ENCODE data around the gene HSF4.
"Not testable (repeated sequence)": the region's sequence is repeated elsewhere in the genome, so short reads cannot be mapped to it uniquely, and the experiment has no call there.

Gene HSF4, protein sequence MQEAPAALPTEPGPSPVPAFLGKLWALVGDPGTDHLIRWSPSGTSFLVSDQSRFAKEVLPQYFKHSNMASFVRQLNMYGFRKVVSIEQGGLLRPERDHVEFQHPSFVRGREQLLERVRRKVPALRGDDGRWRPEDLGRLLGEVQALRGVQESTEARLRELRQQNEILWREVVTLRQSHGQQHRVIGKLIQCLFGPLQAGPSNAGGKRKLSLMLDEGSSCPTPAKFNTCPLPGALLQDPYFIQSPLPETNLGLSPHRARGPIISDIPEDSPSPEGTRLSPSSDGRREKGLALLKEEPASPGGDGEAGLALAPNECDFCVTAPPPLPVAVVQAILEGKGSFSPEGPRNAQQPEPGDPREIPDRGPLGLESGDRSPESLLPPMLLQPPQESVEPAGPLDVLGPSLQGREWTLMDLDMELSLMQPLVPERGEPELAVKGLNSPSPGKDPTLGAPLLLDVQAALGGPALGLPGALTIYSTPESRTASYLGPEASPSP

DNA sequence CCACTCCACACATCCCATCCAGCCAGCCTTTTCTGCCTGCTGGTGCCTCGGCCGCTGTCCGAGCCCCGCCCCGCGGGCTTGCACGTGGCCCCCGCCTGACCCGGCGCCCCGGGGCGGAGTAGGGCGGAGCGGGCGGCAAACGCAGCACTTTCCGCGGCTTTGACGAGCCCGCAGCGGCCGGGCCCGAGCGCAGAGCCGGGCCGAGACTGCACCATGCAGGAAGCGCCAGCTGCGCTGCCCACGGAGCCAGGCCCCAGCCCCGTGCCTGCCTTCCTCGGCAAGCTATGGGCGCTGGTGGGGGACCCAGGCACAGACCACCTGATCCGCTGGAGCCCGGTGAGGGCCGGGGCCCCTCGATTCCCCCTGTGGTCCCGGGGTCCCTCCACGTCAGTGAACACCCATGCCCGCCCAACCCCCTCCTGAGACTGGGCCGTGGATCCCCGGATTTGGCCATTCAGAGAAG lies at the start of gene HSF4:
HSF4 (plus strand) TSS at position 147 of the 463 bp plus-strand sequence; CDS start at position 214, 67 bp downstream.
- no peak for DNase-seq (ENCODE audit: extremely low read depth in 1 of 2, low read depth in 1 of 2)

DNA sequence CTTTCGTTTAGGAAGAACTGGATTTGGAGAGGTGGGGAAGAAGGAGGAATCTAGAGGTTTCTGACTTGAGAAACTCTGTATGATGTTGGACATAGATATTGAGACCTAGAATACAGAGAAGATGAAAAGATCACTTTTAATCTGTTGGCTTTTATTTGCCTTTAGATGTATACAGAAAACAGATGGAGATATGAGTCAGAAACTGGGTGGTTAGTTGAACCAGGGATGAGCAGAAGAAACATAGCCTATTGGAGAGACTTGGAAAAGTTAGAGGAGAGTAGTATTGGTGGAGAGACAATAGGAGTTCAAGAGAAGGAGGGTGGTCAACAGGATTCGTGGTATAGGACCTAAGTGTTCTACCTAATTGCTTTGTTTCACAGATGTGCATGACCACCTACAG lies 49.8 kb upstream of the HSF4 start:
- no peak for DNase-seq (ENCODE audit: extremely low read depth in 1 of 2, low read depth in 1 of 2)

DNA sequence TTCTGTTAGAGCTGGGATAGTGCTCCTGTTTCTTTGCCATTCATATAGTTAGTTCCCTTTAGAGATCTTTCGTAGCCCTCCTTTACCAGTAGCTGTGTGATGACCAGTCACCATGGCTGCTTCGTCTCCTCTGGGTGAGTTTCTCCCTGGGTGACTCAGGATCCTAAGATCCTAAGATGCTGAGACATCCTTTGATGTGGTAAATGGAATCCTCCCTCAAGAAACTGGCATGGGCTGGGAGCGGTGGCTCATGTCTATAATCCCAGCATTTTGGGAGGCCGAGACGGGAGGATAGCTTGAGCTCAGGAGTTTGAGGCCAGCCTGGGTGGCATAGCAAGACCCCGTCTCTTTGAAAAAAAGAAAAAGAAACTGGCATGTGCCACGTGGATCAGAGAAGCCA lies 48.9 kb upstream of the HSF4 start:
- DNase-seq (ENCODE audit: extremely low read depth in 1 of 2, low read depth in 1 of 2): no peak

DNA sequence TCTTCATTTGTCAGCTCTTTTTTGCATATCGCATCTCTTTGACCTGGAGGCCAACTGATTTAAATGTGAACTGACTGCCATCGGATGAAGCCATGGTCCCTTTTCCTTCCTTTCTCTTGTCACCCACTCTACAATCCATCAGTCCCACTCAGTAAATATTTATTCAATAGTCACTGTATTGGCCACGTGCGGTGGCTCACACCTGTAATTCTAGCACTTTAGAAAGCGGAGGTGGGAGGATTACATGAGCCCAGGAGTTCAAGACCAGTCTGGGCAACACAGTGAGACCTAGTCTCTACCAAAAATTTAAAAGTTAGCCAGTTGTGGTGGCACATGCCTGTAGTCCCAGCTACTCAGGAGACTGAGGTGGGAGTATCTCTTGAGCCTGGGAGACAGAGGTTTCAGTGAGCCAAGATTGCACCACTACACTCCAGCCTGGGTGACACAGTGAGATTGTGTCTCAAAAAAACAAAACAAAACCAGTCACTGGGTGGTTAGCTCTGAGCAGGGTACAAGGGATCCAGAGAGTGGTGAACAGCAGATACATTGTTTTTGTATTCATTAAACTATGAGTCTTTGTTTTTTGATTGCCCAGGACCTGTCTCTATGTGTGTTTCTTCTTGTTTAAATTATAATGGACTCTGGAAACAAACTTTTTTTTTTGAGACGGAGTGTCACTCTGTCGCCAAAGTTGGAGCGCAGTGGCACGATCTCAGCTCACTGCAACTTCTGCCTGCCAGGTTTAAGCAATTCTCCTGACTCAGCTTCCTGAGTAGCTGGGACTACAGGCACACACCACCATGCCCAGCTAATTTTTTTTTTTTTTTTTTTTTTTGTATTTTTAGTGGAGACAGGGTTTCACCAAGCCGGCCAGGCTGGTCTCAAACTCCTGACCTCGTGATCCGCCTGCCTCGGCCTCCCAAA lies 47.9 kb upstream of the HSF4 start:
- no peak for DNase-seq (ENCODE audit: extremely low read depth in 1 of 2, low read depth in 1 of 2)

DNA sequence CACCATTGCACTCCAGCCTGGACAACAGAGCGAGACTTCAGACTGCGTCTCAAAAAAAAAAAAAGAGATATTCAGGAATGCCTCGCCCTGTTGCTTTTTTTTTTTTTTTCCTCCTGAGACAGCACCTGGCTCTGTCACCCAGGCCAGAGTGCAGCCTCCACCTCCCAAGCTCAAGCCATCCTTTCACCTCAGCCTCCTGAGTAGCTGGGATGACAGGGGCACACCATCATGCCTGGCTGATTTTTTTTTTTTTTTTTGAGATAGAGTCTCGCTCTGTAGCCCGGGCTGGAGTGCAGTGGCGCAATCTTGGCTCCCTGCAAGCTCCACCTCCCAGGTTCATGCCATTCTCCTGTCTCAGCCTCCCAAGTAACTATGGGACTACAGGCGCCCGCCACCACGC lies 46.8 kb upstream of the HSF4 start:
- DNase-seq (ENCODE audit: extremely low read depth in 1 of 2, low read depth in 1 of 2): no peak

DNA sequence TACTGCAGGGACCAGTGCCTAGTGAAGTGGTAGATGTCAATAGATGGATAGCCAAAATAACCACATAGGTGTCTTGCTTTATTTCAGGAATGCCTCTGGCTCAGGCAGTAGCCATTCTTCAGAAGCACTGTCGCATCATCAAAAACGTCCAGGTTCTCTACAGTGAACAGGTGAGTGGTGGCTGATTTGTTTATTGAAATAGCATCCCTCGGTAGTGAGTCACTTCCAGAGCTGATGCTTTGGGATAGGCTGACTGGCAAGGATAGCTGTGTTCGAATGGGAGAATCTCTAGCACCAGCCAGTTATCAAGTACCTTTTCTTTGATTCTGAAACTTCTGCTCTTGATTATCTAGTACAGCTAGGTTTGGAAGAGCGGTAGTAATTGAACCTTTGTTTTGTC lies 44.5 kb upstream of the HSF4 start:
- no peak for DNase-seq (ENCODE audit: extremely low read depth in 1 of 2, low read depth in 1 of 2)

DNA sequence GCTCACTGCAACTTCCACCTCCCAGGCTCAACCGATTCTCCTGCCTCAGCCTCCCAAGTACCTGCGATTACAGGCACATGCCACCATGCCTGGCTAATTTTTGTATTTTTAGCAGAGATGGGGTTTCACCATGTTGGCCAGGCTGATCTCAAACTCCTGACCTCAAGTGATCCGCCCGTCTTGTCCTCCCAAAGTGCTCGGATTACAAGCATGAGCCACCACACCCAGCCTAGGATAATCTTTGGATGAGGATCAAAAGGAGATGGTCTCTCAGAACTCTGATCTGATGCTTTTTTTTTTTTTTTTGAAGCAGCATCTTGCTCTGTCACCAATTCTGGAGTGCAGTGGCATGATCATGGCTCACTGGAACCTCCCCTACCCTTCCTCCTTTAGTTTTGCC lies 41.7 kb upstream of the HSF4 start:
- not testable (repeated sequence) for DNase-seq (ENCODE audit: extremely low read depth in 1 of 2, low read depth in 1 of 2)

DNA sequence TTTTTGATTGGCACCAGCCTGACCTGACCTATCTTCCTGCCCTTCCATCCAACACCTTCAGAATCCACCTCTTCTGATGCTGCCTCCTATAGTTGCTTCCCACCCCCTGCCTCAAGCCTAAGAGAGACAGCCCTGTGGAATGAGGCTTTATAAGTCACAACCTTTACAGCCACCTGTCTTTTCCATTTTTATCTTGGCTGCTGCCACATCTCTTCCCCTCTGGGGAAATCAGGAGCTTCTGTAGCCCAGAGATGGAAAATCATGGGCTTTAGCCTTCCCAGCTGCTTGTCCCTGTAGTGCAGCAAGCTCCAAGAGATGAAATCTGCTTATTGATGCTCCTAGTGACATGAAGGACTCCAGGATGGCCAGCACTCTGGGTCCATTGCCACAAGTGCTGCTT lies 36.1 kb upstream of the HSF4 start:
- DNase-seq (ENCODE audit: extremely low read depth in 1 of 2, low read depth in 1 of 2): no peak

DNA sequence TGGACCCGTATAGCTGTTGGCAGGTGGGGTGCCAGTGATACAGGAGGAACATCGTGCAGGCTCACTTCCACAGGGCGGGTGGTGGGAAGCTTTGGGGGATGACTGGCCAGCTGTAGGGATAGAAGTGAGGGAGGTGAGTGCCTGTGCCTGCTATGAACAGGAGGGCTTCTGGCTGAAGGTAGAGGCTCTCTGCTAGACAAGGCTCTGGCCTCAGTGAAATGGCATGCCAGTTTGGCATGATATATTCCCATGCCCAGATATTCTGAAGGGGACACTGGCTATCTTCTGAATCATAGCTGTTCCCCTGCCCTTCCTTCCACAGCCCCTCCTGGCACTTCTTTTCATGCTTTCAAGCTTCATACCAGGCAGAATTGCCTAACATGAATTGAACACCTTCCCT lies 35.7 kb upstream of the HSF4 start:
- no peak for DNase-seq (ENCODE audit: extremely low read depth in 1 of 2, low read depth in 1 of 2)

DNA sequence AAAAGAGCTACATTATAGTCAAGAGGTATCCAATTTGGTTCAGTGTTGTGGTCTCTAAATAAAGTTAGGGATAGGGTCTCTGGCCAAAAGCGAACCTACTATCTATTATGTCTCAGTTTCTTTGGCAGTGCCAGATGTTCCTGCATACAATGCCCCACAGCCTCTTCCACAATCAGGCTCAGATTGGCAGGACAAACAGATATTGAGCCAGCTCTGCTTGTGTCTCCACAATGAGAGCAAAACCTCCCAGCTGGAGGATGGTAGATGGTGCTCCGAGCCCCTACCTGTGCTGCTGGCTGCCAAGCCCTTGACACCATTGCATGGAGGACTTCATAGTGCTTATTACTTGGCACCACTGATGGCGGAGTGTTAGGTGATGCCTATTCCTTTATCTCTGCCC lies 35.1 kb upstream of the HSF4 start:
- no peak for DNase-seq (ENCODE audit: extremely low read depth in 1 of 2, low read depth in 1 of 2)

DNA sequence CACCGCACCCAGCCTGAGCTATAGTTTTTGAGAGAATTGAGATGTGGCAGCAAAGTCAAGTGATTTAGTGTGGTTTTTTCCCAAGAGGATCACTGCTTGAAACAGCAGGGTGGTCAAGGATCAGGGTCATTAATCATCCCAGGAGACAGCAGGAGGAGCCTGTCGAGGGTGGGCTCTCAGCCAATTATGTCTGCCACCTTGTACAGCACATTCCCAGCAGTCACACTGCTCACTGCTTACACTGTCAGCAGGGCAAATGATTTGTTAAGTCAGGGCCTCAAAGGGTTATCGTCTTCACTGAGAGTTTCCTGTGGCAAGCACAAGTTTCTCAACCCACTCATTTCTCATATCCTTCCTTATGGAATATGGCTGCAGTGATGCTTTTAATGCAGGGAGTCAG lies 26.9 kb upstream of the HSF4 start:
- DNase-seq (ENCODE audit: extremely low read depth in 1 of 2, low read depth in 1 of 2): no peak

DNA sequence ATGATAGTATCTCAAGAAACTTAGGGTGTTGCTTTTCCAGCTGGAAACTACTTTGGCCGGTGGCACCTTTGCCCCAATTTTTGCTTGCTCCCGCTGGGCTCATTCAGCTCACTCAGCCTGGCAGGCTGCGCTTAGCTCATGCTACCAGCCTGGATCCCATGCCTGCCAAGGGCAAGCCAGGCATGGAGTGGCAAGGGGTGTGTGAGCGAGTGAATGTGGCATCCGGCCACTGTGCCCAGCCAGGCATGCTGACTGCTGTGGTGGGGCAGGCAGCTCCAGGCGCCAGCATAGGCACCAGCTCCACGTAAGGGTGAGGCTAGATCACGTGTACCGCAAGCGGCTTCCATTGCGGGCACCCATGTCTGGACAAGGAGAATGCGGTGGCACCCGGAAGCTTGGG lies 23.2 kb upstream of the HSF4 start:
- no peak for DNase-seq (ENCODE audit: extremely low read depth in 1 of 2, low read depth in 1 of 2)

DNA sequence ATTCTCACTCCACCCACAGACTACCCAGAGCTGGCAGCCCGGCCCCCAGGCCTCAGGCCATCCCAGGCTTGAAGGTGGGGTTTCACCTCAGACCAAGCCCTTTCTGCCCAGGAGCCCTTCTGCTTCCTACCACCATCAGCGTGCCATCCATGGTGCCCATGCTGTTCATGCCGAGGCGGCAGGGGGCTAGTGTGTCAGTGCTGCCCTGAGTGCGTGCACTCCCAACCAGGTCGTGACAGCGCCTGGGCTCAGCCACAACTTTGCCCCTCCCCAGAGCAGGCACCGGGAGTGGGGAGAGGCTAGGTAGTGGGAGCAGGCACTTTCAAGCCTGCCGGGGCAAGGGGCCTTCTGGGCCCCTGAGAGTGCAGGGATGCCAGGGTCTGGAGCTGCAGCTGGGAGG lies 22.2 kb upstream of the HSF4 start:
- DNase-seq (ENCODE audit: extremely low read depth in 1 of 2, low read depth in 1 of 2): no peak

DNA sequence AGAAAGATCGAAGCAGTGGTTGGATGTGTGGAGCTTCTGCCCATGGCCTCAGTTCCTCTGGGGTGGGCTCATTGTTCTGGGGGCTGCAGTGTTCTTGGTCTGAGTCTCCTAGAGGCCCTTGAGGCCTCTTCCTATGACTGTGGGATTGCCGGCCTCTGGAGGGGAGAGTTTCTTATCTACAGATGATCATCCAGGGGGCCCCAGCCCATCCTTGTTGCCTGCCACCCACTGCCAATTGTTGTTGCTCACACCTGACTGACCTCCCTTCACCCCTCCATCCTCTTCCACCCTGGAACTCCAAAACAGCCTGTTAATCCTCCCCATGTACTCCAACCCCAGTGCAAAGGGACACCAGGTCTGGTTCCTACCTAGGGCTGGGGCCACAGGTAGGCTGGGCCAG lies 19.6 kb upstream of the HSF4 start:
- no peak for DNase-seq (ENCODE audit: extremely low read depth in 1 of 2, low read depth in 1 of 2)

DNA sequence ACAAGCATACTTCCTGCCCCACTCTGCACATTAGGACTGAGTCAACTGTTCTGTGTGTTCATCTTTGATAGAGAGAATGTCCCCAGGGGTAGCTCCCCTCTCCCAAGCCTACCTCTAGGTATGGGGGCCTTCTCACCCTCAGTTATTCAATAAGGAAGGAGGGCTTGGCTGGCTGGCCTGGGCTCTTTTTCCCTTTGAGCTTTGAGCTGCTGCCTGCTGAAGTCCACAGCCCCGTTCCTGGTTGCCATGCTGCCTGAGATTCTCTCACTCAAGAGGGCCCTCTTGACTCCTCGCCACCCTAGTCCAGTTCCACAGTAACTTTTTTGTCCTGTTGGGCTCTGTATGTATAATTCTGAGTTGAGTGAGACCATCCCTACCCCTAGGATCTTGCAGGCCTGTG lies 18.8 kb upstream of the HSF4 start:
- DNase-seq (ENCODE audit: extremely low read depth in 1 of 2, low read depth in 1 of 2): no peak

DNA sequence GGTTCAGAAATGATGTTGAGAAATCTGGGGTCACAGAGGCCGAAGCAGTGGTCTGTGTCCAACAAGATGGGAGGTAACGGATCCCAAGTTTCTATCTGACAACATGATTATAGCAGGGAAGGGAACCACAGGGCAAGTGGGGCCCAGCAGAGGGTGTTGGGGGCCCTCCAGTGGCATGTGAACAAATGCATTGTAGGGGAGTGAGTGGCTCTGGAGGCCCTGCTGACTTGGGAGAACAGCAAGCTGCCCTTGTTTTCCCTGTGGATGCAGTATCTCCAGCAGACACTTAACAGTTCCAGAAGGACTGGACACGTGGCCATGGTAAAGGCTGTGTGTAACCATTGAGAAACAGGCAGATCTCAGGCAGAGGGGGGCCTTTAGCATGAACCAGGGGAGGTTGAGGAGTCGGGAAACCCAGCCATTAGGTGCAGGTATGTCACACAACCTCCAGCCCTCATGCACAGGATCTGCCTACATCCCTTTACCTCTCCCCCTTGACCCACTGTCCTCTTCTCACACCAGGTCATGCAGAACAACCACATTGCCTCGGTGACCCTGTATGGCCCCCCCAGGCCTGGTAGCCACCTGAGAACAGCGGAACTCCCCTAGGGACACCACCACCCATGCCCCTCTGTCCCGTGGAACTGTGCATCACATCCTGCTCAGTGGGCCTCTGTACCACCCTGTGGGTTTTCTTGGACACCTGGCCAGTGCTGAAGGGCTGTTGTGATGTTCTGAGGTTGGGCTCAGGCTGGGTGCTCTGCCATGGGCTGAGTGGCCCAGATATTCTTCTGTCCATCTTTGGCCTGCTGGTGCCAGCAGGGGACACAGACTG lies 17.8 kb upstream of the HSF4 start:
- DNase-seq (ENCODE audit: extremely low read depth in 1 of 2, low read depth in 1 of 2): no peak

DNA sequence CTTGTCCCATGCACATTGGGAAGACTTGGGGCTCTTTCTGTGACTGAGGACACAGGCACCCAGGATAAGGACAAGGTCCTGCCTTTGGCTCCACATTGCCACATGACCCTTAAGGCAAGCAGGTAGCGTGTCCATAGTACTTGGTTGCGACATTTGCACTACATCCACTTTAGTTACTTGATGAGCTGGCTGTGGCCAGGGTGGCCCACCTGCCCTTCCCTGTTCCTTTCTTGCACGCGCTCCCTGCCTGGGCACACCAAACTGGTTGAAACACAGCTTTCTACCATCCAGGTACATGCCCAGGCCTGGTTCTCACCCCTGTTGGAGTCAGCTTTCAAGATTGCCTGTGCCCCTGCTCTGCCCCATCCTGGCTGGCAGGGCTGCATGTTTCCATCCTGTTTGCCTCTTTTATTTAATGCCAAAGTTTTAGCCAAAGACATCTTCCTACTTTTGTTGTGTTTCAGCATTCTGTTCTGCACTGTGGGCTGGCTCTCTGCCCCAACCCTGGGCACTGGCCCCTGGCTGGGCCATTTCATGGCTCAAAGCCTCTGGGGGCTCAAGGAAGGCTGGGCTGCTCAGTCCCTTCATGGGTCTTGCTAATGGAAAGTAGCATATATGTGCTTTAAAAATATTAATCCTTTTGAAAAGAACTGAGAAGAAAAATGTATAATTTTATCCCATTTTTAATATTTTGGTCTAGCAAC lies 17.0 kb upstream of the HSF4 start:
- DNase-seq (ENCODE audit: extremely low read depth in 1 of 2, low read depth in 1 of 2): no peak

DNA sequence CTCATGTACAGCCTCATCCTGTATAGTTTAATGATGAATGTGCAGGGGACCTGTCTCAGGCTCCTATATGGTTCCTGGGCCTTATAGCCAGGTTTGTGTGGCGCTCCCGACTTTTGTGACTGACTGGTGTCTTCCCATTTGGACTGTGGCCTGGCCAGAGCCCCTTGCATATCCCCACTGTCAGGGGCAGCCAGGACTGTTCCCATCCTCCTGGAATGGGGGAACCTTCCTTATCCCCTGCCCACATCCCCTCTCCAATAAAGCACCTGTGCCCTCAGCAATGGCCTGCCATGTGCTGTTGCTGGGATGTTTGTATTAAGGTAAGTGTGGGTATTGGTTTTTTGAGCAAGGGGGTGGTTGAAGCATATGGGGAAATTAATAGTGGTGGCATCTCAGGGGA lies 16.3 kb upstream of the HSF4 start:
- no peak for DNase-seq (ENCODE audit: extremely low read depth in 1 of 2, low read depth in 1 of 2)

DNA sequence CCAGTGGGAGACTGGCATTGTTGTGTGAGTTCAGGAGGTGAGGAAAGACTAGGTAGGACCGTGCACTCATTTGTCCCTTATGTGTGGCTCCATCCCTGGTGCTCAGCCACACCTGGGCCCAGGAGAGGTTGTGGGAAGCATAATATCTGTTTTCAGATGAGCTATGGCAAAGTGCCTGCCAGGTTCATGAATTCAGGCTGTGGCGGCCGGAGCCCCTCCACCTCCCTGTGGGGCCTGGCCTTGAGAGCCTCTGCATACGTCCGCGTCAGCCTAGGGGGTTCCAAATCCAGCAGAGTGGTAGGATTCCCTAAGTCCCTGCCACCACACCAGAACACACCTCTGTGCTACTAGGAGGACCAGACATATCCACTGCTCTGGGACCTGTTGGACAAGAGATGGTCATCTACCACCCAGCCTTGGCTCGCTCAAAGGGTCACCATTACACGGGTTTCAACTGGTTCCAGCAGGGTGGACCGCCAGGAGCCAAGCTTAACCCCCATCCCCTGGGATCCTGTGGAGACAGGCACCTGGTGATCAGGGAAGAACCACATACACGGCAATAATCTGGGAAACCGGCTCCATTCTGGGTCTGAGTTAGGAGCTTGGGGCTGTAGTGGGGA lies 15.8 kb upstream of the HSF4 start:
- no peak for DNase-seq (ENCODE audit: extremely low read depth in 1 of 2, low read depth in 1 of 2)
